ENCODE results near the gene KLF11. TPM values are rescaled to one million over a fixed set of nuclear protein-coding genes. Genes with fewer than 3 reads are reported as not detected.
A peak's percentile ranks its signal among the peaks of the same experiment; 100 is the strongest.

The KLF11 gene
- total and polyA plus RNA-seq, 9 of the 15 experiments (the other 6 are each of a cell fraction or from before 2014, with no cell fraction given): 2.1 to 13.4 (median 6.5) TPM

DNA sequence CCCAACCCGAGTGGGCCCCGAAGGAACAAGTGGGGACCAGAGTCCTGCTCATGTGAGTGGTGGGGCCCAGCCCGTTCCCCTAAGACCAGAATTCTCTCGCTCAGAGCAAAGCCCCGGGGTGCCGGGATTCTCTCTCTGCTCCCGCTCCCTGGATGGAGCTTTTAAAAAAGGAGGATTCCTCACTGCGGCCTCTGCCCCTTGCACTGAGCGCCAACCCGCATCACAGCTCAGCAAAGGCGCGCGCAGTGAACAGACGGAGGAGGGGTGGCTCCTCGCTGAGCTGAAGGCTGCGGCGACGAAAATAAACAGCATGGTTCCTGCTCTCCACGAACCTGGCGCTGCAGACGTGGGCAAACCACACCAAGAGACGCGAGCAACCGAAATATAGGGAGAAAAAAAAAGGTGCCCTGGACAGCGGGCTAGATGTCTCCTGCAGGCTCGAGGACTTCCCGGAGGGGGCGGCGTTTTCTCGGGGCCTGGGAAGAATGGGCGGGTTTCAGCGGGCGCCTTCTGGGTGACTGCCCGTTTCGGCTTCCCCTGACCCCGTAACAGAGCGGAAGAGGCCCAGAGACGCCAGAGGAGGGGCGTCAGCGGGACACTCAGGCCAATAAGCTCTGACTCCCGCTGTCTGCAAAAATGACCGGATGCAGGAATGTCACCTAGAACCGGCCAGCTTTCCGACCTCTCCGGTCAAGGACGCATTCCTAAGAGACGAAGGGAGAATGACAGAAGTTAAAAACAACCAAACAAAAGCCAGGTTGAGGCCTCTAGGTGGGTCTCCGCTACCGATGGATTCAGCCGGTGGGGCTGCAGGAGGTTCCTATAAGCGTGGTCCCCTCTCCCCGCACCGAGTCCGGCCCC, 819 bp upstream of the KLF11 start:
- CTCF ChIA-PET (ENCODE audit: low intra/inter-chr PET ratio): no interaction called here
- ATAC-seq: peak; percentile 2
- Histone ChIP-seq H3K27ac (ENCODE audit: extremely low read depth, low read depth, low read length) (peak overlapping the region; percentile 91), H3K9me1 (ENCODE audit: control insufficient read depth, insufficient read depth, low read length) (peaks cover 7% of the 10 kb centered on the region), H3K9ac (ENCODE audit: insufficient read depth in 1 of 2, low read depth in 2 of 2, low read length in 2 of 2) (peak overlapping the region; percentile 75 to 89), H3K4me3 (peak overlapping the region; percentile 29), H4K20me1 (replicated peaks; ENCODE audit: control insufficient read depth, insufficient read depth, low read length) (no peaks in the 10 kb centered on the region; the same call in 1 of the 2 replicates), H3K4me2 (ENCODE audit: insufficient read depth, low read length) (peak overlapping the region; percentile 90), H3K27me3 (ENCODE audit: control insufficient read depth in 2 of 2, insufficient read depth in 2 of 2, low read length in 2 of 2) (no peaks in the 10 kb centered on the region), H3K36me3 (ENCODE audit: control insufficient read depth, insufficient read depth, low read length) (peaks cover 22% of the 10 kb centered on the region; the same call in 2 of the 3 replicates), H3K79me2 (ENCODE audit: control insufficient read depth, insufficient read depth, low read length) (peaks cover 26% of the 10 kb centered on the region), H2AFZ (ENCODE audit: low read depth, low read length) (peak overlapping the region; percentile 83), H3K9me3 (replicated peaks; ENCODE audit: control insufficient read depth, insufficient read depth, low read depth, low read length) (0 out of 2 replicates have a peak, but pooled peaks cover 2% of the 10 kb centered on the region), H3K4me1 (replicated peaks in 1 of 2; ENCODE audit: control insufficient read depth in 2 of 2, insufficient read depth in 2 of 2, low read length in 2 of 2) (peaks cover 9 to 53% of the 10 kb centered on the region in 2 experiments; a peak in 4 of 5 replicates)
- in situ Hi-C loops (cut with MboI): no loop called here
- peak; percentile 81 for FAIRE-seq
- BruUV-seq (replicated peaks): TSS peak; percentile 82
- DNase-seq (ENCODE audit: extremely low read depth in 1 of 4, low spot score in 3 of 4): peak; percentile 27 to 56 (median 35)
- WGBS (ENCODE audit: insufficient coverage, low coverage, missing lambda C conversion rate): 63% methylated on average over 49 of the region's 54 CpGs
- POLR2A ChIA-PET: interaction anchor here (0.7 to 2.9 kb wide), 5 partner anchors 10 to 71 kb away, joined by 3 to 18 read pairs (median 7); no protein-coding TSS in a partner anchor
- intact Hi-C loops (cut with micrococcal nuclease): no loop called here
- TF ChIP-seq ZBTB7A (IDR thresholded peaks at IDR 0.05; ENCODE audit: borderline replicate concordance, control insufficient read depth, low read depth, low read length) (no peak), MECOM (CRISPR knock-in tag; IDR thresholded peaks at IDR 0.05) (peak; percentile 29; the same call in 1 of the 2 replicates), MYC (IDR thresholded peaks at IDR 0.05; ENCODE audit: low read depth, low read length) (no peak), MYC (CRISPR knock-in tag; IDR thresholded peaks at IDR 0.05; ENCODE audit: borderline replicate concordance, low read depth) (0 out of 2 replicates have a peak, but pooled peaks have one; percentile 35), KDM1A (IDR thresholded peaks at IDR 0.05) (peak; percentile 29 to 33; a peak in 1 of 4 replicates), ILK (tag; IDR thresholded peaks at IDR 0.05; ENCODE audit: borderline replicate concordance, low read depth) (no peak), SMARCE1 (IDR thresholded peaks at IDR 0.05) (no peak), KDM5B (IDR thresholded peaks at IDR 0.05; ENCODE audit: insufficient replicate concordance, low read depth, low read length) (no peak), ETV1 (tag; conservative IDR thresholded peaks at IDR 0.05; ENCODE audit: low read depth) (peak; percentile 70), BCOR (IDR thresholded peaks at IDR 0.05) (peak; percentile 83), ZFX (CRISPR knock-in tag; IDR thresholded peaks at IDR 0.05) (0 out of 2 replicates have a peak, but pooled peaks have one; percentile 31), ETV5 (CRISPR knock-in tag; IDR thresholded peaks at IDR 0.05; ENCODE audit: low read depth) (peak; percentile 52; the same call in 1 of the 2 replicates)
- TF ChIP-seq, protein P1, sequence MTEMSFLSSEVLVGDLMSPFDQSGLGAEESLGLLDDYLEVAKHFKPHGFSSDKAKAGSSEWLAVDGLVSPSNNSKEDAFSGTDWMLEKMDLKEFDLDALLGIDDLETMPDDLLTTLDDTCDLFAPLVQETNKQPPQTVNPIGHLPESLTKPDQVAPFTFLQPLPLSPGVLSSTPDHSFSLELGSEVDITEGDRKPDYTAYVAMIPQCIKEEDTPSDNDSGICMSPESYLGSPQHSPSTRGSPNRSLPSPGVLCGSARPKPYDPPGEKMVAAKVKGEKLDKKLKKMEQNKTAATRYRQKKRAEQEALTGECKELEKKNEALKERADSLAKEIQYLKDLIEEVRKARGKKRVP (CRISPR knock-in tag; IDR thresholded peaks at IDR 0.05): 0 out of 2 replicates have a peak, but pooled peaks have one; percentile 21
- TF ChIP-seq, protein P2, sequence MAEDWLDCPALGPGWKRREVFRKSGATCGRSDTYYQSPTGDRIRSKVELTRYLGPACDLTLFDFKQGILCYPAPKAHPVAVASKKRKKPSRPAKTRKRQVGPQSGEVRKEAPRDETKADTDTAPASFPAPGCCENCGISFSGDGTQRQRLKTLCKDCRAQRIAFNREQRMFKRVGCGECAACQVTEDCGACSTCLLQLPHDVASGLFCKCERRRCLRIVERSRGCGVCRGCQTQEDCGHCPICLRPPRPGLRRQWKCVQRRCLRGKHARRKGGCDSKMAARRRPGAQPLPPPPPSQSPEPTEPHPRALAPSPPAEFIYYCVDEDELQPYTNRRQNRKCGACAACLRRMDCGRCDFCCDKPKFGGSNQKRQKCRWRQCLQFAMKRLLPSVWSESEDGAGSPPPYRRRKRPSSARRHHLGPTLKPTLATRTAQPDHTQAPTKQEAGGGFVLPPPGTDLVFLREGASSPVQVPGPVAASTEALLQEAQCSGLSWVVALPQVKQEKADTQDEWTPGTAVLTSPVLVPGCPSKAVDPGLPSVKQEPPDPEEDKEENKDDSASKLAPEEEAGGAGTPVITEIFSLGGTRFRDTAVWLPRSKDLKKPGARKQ (CRISPR knock-in tag; IDR thresholded peaks at IDR 0.05): 0 out of 2 replicates have a peak, but pooled peaks have one; percentile 52
